ENCODE results near the gene ZNF576.

- no peak for TF ChIP-seq CTCF (IDR thresholded peaks at IDR 0.05; ENCODE audit: insufficient read depth, low read depth, low read length)
- TF ChIP-seq EZH2 (IDR thresholded peaks at IDR 0.05; ENCODE audit: insufficient read depth, low read length), result no peak
Measured at GRCh38 chr19:43642531-43642930, 46.1 kb downstream of the ZNF576 start.
